HepG2 (cell line): ENCODE measurements around the gene ISY1. TPM values are rescaled to one million over a fixed set of nuclear protein-coding genes. Genes with fewer than 3 reads are reported as not detected.

Experiments used
- ATF3 ChIP-seq: sonication (generic); formaldehyde crosslinking; IDR thresholded peaks from 2 replicates; pipeline ENCODE4 v1.4.0; 2020; ENCODE audit warnings: missing genetic modification reagents
- ELF4 ChIP-seq: sonication (generic); formaldehyde crosslinking; IDR thresholded peaks from 2 replicates; pipeline ENCODE4 v1.5.0; 2020; ENCODE audit warnings: missing genetic modification reagents, mild to moderate bottlenecking, moderate library complexity, borderline replicate concordance
- HDAC1 ChIP-seq: sonication (generic); formaldehyde crosslinking; IDR thresholded peaks from 2 replicates; pipeline ENCODE4 v1.5.1; 2020; ENCODE audit warnings: mild to moderate bottlenecking, missing genetic modification reagents
- JUND ChIP-seq: sonication (generic); formaldehyde crosslinking; IDR thresholded peaks from 2 replicates; pipeline ENCODE4 v1.8.0; 2022; ENCODE audit warnings: mild to moderate bottlenecking, missing genetic modification reagents
- KDM1A ChIP-seq: IDR thresholded peaks from 2 replicates; pipeline ENCODE4 v1.6.1; 2016; ENCODE audit warnings: missing compliant biosample characterization
- POLR2G ChIP-seq: fragments of 200-400 bp; formaldehyde crosslinking; IDR thresholded peaks from 2 replicates; pipeline ENCODE4 v1.6.1; 2018; ENCODE audit warnings: mild to moderate bottlenecking, low read depth, low read length, moderate library complexity
- SAFB2 ChIP-seq: sonication (generic); formaldehyde crosslinking; IDR thresholded peaks from 2 replicates; pipeline ENCODE4 v1.5.1; 2020; ENCODE audit warnings: missing genetic modification reagents, low read depth, mild to moderate bottlenecking, borderline replicate concordance
- SMAD1 ChIP-seq: sonication (generic); formaldehyde crosslinking; IDR thresholded peaks from 2 replicates; pipeline ENCODE4 v1.4.0; 2020; ENCODE audit warnings: missing genetic modification reagents, low read depth, mild to moderate bottlenecking, borderline replicate concordance
- SYNCRIP ChIP-seq: fragments of 200-400 bp; formaldehyde crosslinking; IDR thresholded peaks from 2 replicates; pipeline ENCODE4 v1.6.1; 2018; ENCODE audit warnings: mild to moderate bottlenecking, low read depth, low read length; ENCODE audit not compliant: insufficient read depth
- TBP ChIP-seq: sonication (generic); formaldehyde crosslinking; IDR thresholded peaks from 2 replicates; pipeline ENCODE4 v1.5.0; 2020; ENCODE audit warnings: missing genetic modification reagents
- THAP7 ChIP-seq: sonication (generic); formaldehyde crosslinking; IDR thresholded peaks from 2 replicates; pipeline ENCODE4 v1.8.1; 2023; ENCODE audit warnings: mild to moderate bottlenecking, missing genetic modification reagents
- U2AF1 ChIP-seq: fragments of 200-400 bp; formaldehyde crosslinking; optimal IDR thresholded peaks from 2 replicates; pipeline ENCODE3; 2017; ENCODE audit warnings: mild to moderate bottlenecking, low read depth, low read length
- ZBTB38 ChIP-seq: sonication (generic); formaldehyde crosslinking; IDR thresholded peaks from 2 replicates; pipeline ENCODE4 v1.5.1; 2020; ENCODE audit warnings: mild to moderate bottlenecking, missing genetic modification reagents
- ZBTB7B ChIP-seq: sonication (generic); formaldehyde crosslinking; IDR thresholded peaks from 2 replicates; pipeline ENCODE4 v1.4.0; 2020; ENCODE audit warnings: missing genetic modification reagents
- ZFP62 ChIP-seq: sonication (generic); formaldehyde crosslinking; IDR thresholded peaks from 2 replicates; pipeline ENCODE4 v1.4.0; 2020; ENCODE audit warnings: missing genetic modification reagents
- ZFP90 ChIP-seq: sonication (generic); formaldehyde crosslinking; IDR thresholded peaks from 2 replicates; pipeline ENCODE4 v1.8.0; 2022; ENCODE audit warnings: missing genetic modification reagents, mild to moderate bottlenecking, inconsistent platforms, borderline replicate concordance
- ZNF264 ChIP-seq: sonication (generic); formaldehyde crosslinking; IDR thresholded peaks from 2 replicates; pipeline ENCODE4 v1.4.0; 2020; ENCODE audit warnings: missing genetic modification reagents
- ZNF296 ChIP-seq: sonication (generic); formaldehyde crosslinking; conservative IDR thresholded peaks from 2 replicates; pipeline ENCODE4 v1.5.0; 2020; ENCODE audit warnings: mild to moderate bottlenecking, missing genetic modification reagents
- ZNF318 ChIP-seq: sonication (generic); formaldehyde crosslinking; IDR thresholded peaks from 2 replicates; pipeline ENCODE4 v1.4.0; 2020; ENCODE audit warnings: mild to moderate bottlenecking, missing genetic modification reagents
- ZNF446 ChIP-seq: sonication (generic); formaldehyde crosslinking; IDR thresholded peaks from 2 replicates; pipeline ENCODE4 v1.5.0; 2020; ENCODE audit warnings: mild to moderate bottlenecking, missing genetic modification reagents
- ZNF790 ChIP-seq: sonication (generic); formaldehyde crosslinking; IDR thresholded peaks from 2 replicates; pipeline ENCODE4 v1.8.0; 2022; ENCODE audit warnings: missing genetic modification reagents, mild to moderate bottlenecking, borderline replicate concordance
- polyA plus RNA-seq, 8 experiments: library from polyadenylated mRNA; depleted of rRNA in 3 of 8; stranded (reverse) in 7 of 8; unstranded in 1 of 8; fragments of >200 nt; fragmentation: Illumina TruSeq in 4 of 8; extraction: Trizol in 4 of 8; gene quantifications; 2 replicates each; pipeline versions ENCODE4 v1.2.1 to v1.2.3, GENCODE V29; 2011 to 2016; ENCODE audit warnings: low read depth in 4 of 8, missing spikeins in 1 of 8, mixed read lengths in 1 of 8; ENCODE audit not compliant: insufficient read depth in 1 of 8
- total RNA-seq, 5 experiments: library from RNA; depleted of rRNA; stranded (reverse); fragments of >200 nt; fragmentation: Illumina TruSeq; extraction: Trizol; gene quantifications; 2 replicates each; pipeline ENCODE4 v1.2.3, GENCODE V29; 2016; ENCODE audit warnings: low read depth in 1 of 5

Gene ISY1
- total and polyA plus RNA-seq, 2 of the 13 experiments (the other 11 are each of a cell fraction or from before 2014, with no cell fraction given) = 21.0 to 39.1 TPM

- TF ChIP-seq JUND (CRISPR knock-in tag) (peak; percentile 21; the same call in 1 of the 2 replicates), SAFB2 (peak; percentile 55; the same call in 1 of the 2 replicates), ZNF296 (0 out of 2 replicates have a peak, but pooled peaks have one; percentile 48), ATF3 (no peak), SYNCRIP (no peak), ZFP90 (CRISPR knock-in tag) (peak; percentile 12), THAP7 (no peak), SMAD1 (CRISPR knock-in tag) (no peak), ZBTB38 (CRISPR knock-in tag) (peak; percentile 76), U2AF1 (no peak), KDM1A (CRISPR knock-in tag) (no peak), ZNF790 (CRISPR knock-in tag) (0 out of 2 replicates have a peak, but pooled peaks have one; percentile 80), ZNF446 (CRISPR knock-in tag) (peak; percentile 26), ZFP62 (CRISPR knock-in tag) (no peak), TBP (CRISPR knock-in tag) (no peak), ZBTB7B (peak; percentile 79), POLR2G (peak; percentile 98), HDAC1 (CRISPR knock-in tag) (peak; percentile 88), ZNF318 (CRISPR knock-in tag) (no peak), ZNF264 (peak; percentile 24; the same call in 1 of the 2 replicates), ELF4 (no peak)
Measured at GRCh38 chr3:129183569-129184395, 22.9 kb upstream of the ISY1 start, which contains the start of gene CNBP (continued).
